Measurements from ENCODE around the gene ZNF441.

DNA sequence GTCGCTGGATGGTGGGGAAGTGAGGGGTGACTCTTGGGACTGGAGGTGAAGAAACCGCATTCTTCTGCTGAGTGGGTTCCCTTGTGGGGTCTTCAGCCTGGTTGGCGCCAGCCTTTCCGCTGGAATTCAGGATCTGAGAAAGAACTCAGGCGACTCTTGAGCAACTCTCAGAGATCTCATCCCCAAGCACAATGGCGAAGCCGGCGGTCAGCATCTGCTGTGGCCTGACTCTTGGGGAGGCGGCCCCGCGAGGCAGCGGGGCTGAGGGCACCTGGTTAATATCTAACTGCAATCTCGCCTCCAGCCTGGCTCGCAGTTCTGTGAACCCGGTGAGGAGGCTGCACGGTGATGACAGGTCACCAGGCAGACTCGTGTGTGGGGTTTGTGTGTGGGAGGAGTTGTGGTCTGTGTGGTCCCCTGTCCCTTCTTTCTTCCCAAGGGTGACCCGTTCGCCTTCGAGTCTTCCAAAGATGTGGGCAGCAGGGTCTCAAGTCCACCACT is 883 bp downstream of the ZNF441 start:
- TF ChIP-seq, protein P1, sequence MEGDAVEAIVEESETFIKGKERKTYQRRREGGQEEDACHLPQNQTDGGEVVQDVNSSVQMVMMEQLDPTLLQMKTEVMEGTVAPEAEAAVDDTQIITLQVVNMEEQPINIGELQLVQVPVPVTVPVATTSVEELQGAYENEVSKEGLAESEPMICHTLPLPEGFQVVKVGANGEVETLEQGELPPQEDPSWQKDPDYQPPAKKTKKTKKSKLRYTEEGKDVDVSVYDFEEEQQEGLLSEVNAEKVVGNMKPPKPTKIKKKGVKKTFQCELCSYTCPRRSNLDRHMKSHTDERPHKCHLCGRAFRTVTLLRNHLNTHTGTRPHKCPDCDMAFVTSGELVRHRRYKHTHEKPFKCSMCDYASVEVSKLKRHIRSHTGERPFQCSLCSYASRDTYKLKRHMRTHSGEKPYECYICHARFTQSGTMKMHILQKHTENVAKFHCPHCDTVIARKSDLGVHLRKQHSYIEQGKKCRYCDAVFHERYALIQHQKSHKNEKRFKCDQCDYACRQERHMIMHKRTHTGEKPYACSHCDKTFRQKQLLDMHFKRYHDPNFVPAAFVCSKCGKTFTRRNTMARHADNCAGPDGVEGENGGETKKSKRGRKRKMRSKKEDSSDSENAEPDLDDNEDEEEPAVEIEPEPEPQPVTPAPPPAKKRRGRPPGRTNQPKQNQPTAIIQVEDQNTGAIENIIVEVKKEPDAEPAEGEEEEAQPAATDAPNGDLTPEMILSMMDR (IDR thresholded peaks at IDR 0.05; ENCODE audit: poor library complexity, severe bottlenecking), result no peak
- TF ChIP-seq EZH2 (IDR thresholded peaks at IDR 0.05; ENCODE audit: borderline replicate concordance, insufficient read depth, low read length, poor library complexity, severe bottlenecking), result no peak
- no peak for TF ChIP-seq TAF1 (IDR thresholded peaks at IDR 0.05; ENCODE audit: low read depth)
- no peak for TF ChIP-seq MXI1 (conservative IDR thresholded peaks at IDR 0.05; ENCODE audit: poor library complexity, severe bottlenecking)
- TF ChIP-seq, protein P2, sequence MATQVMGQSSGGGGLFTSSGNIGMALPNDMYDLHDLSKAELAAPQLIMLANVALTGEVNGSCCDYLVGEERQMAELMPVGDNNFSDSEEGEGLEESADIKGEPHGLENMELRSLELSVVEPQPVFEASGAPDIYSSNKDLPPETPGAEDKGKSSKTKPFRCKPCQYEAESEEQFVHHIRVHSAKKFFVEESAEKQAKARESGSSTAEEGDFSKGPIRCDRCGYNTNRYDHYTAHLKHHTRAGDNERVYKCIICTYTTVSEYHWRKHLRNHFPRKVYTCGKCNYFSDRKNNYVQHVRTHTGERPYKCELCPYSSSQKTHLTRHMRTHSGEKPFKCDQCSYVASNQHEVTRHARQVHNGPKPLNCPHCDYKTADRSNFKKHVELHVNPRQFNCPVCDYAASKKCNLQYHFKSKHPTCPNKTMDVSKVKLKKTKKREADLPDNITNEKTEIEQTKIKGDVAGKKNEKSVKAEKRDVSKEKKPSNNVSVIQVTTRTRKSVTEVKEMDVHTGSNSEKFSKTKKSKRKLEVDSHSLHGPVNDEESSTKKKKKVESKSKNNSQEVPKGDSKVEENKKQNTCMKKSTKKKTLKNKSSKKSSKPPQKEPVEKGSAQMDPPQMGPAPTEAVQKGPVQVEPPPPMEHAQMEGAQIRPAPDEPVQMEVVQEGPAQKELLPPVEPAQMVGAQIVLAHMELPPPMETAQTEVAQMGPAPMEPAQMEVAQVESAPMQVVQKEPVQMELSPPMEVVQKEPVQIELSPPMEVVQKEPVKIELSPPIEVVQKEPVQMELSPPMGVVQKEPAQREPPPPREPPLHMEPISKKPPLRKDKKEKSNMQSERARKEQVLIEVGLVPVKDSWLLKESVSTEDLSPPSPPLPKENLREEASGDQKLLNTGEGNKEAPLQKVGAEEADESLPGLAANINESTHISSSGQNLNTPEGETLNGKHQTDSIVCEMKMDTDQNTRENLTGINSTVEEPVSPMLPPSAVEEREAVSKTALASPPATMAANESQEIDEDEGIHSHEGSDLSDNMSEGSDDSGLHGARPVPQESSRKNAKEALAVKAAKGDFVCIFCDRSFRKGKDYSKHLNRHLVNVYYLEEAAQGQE (IDR thresholded peaks at IDR 0.05; ENCODE audit: borderline replicate concordance), result no peak
- no peak for TF ChIP-seq RAD21 (conservative IDR thresholded peaks at IDR 0.05)
- TF ChIP-seq POLR2AphosphoS5 (IDR thresholded peaks at IDR 0.05), result no peak
